Smooth muscle cell (in vitro differentiated cells): ENCODE results near the gene CTNND2. TPM values are rescaled to one million over a fixed set of nuclear protein-coding genes. Genes with fewer than 3 reads are reported as not detected.

Experiments used
- DNase-seq: peaks from one replicate; lab custom pipeline; 2025; ENCODE audit not compliant: unreplicated experiment; lab: John Stamatoyannopoulos, UW
- H2AFZ ChIP-seq: fragments of 200-600 bp; sonication (generic); 2 replicates; pipeline ENCODE4 v1.6.0; 2016; ENCODE audit warnings: antibody characterized with exemption, low read depth, mild to moderate bottlenecking
- H3F3A ChIP-seq: fragments of 200-600 bp; sonication (generic); 2 replicates; pipeline ENCODE4 v1.6.0; 2017; ENCODE audit warnings: antibody characterized with exemption, low read depth
- H3K27ac ChIP-seq: fragments of 200-600 bp; sonication (generic); 2 replicates; pipeline ENCODE4 v1.5.1; 2016; ENCODE audit warnings: low read depth, mild to moderate bottlenecking
- H3K27me3 ChIP-seq: fragments of 200-600 bp; sonication (generic); 2 replicates; pipeline ENCODE4 v1.6.1; 2016; ENCODE audit warnings: low read depth, mild to moderate bottlenecking
- H3K36me3 ChIP-seq: fragments of 200-600 bp; sonication (generic); 2 replicates; pipeline ENCODE4 v1.5.1; 2016; ENCODE audit warnings: low read depth
- H3K4me1 ChIP-seq: fragments of 200-600 bp; sonication (generic); 2 replicates; pipeline ENCODE4 v1.5.1; 2016; ENCODE audit warnings: low read depth
- H3K4me2 ChIP-seq: fragments of 200-600 bp; sonication (generic); 2 replicates; pipeline ENCODE4 v1.6.0; 2016; ENCODE audit warnings: mild to moderate bottlenecking
- H3K4me3 ChIP-seq: fragments of 200-600 bp; sonication (generic); 2 replicates; pipeline ENCODE4 v1.5.1; 2016; ENCODE audit warnings: mild to moderate bottlenecking
- H3K79me2 ChIP-seq: fragments of 200-600 bp; sonication (generic); 2 replicates; pipeline ENCODE4 v1.6.0; 2016; ENCODE audit warnings: low read depth, mild to moderate bottlenecking
- H3K9ac ChIP-seq: fragments of 200-600 bp; sonication (generic); 2 replicates; pipeline ENCODE4 v1.6.0; 2016; ENCODE audit warnings: low read depth
- H3K9me3 ChIP-seq: fragments of 200-600 bp; sonication (generic); replicated peaks from 2 replicates; pipeline ENCODE4 v1.5.1; 2016; ENCODE audit warnings: low read depth
- H4K20me1 ChIP-seq: fragments of 200-600 bp; sonication (generic); 2 replicates; pipeline ENCODE4 v1.6.0; 2016; ENCODE audit warnings: low read depth
- CTCF ChIP-seq: fragments of 200-600 bp; sonication (generic); IDR thresholded peaks from 2 replicates; pipeline ENCODE4 v1.5.1; 2017; ENCODE audit warnings: borderline replicate concordance, mild to moderate bottlenecking, antibody characterized with exemption; ENCODE audit not compliant: insufficient read depth, poor library complexity, severe bottlenecking
- WGBS: methylation state at CpG from one replicate; pipeline ENCODE4 v1.1.7; 2016; ENCODE audit warnings: low lambda C conversion rate; 5-methylcytosine and 5-hydroxymethylcytosine counted together
- polyA plus RNA-seq: library from polyadenylated mRNA; unstranded; fragments of >200 nt; fragmentation: Nextera tagmentation; extraction: Ambion mirVana; gene quantifications from 2 replicates; pipeline ENCODE4 v1.2.1, GENCODE V29; 2016
- total RNA-seq: library from RNA; depleted of rRNA; stranded (reverse); fragments of >200 nt; gene quantifications from 2 replicates; pipeline ENCODE4 v1.2.3, GENCODE V29; 2014

The CTNND2 gene
- total and polyA plus RNA-seq, 2 experiments from 2014 or later, result 2.7 to 5.8 TPM

GRCh38 chr5:11177999-11178711 is 726.1 kb downstream of the CTNND2 start:
- Histone ChIP-seq H3K4me2 (no peak overlapping the region), H3K79me2 (no peaks in the 10 kb centered on the region), H3K36me3 (no peaks in the 10 kb centered on the region), H3K27ac (no peak overlapping the region), H3K4me3 (no peak overlapping the region), H3K9me3 (no peaks in the 10 kb centered on the region), H3K9ac (no peak overlapping the region), H3F3A (no peaks in the 10 kb centered on the region), H3K27me3 (no peaks in the 10 kb centered on the region), H3K4me1 (no peaks in the 10 kb centered on the region), H2AFZ (no peak overlapping the region), H4K20me1 (no peaks in the 10 kb centered on the region)
- 98% methylated on average over 2 of the region's 2 CpGs for WGBS
- no peak for DNase-seq
- no peak for TF ChIP-seq CTCF

GRCh38 chr5:11174591-11174990 is 729.7 kb downstream of the CTNND2 start:
- no peak overlapping the region for H2AFZ ChIP-seq
- H3K79me2 ChIP-seq, result no peaks in the 10 kb centered on the region
- H3K9ac ChIP-seq, result no peak overlapping the region
- no peaks in the 10 kb centered on the region for H3K27me3 ChIP-seq
- no peak overlapping the region for H3K4me2 ChIP-seq
- H3K27ac ChIP-seq, result no peak overlapping the region
- DNase-seq, result no peak
- no peaks in the 10 kb centered on the region for H4K20me1 ChIP-seq
- WGBS, result 94% methylated on average over 7 of the region's 7 CpGs
- H3F3A ChIP-seq, result no peaks in the 10 kb centered on the region
- no peaks in the 10 kb centered on the region for H3K36me3 ChIP-seq
- no peak for TF ChIP-seq CTCF
- H3K4me3 ChIP-seq, result no peak overlapping the region
- no peaks in the 10 kb centered on the region for H3K4me1 ChIP-seq
- no peaks in the 10 kb centered on the region for H3K9me3 ChIP-seq

GRCh38 chr5:11172484-11172883 is 731.8 kb downstream of the CTNND2 start:
- Histone ChIP-seq H2AFZ (no peak overlapping the region), H3K36me3 (no peaks in the 10 kb centered on the region), H3K9me3 (no peaks in the 10 kb centered on the region), H3K9ac (no peak overlapping the region), H3K4me2 (no peak overlapping the region), H4K20me1 (no peaks in the 10 kb centered on the region), H3K79me2 (no peaks in the 10 kb centered on the region), H3K27ac (no peak overlapping the region), H3K27me3 (no peaks in the 10 kb centered on the region), H3K4me3 (no peak overlapping the region), H3F3A (no peaks in the 10 kb centered on the region), H3K4me1 (no peaks in the 10 kb centered on the region)
- TF ChIP-seq CTCF, result no peak
- no peak for DNase-seq
- WGBS, result 79% methylated on average over 5 of the region's 5 CpGs

GRCh38 chr5:11171236-11171635 is 733.0 kb downstream of the CTNND2 start:
- no peak for DNase-seq
- no peak for TF ChIP-seq CTCF
- WGBS, result 97% methylated on average over 1 of the region's 1 CpG
- Histone ChIP-seq H3K9ac (no peak overlapping the region), H2AFZ (no peak overlapping the region), H3F3A (no peaks in the 10 kb centered on the region), H3K4me2 (no peak overlapping the region), H3K79me2 (no peaks in the 10 kb centered on the region), H3K27ac (no peak overlapping the region), H3K27me3 (no peaks in the 10 kb centered on the region), H4K20me1 (no peaks in the 10 kb centered on the region), H3K9me3 (no peaks in the 10 kb centered on the region), H3K4me3 (no peak overlapping the region), H3K4me1 (no peaks in the 10 kb centered on the region), H3K36me3 (no peaks in the 10 kb centered on the region)
